Measurements from ENCODE around the gene DNASE1. TPM values are rescaled to one million over a fixed set of nuclear protein-coding genes. Genes with fewer than 3 reads are reported as not detected.

The DNASE1 gene
- total RNA-seq, 1 donor from 2014 or later: 23.1 TPM

- Mint-ChIP-seq H3K4me3 (ENCODE audit: unreplicated experiment) (no peak overlapping the region), H3K27me3 (ENCODE audit: unreplicated experiment) (no peaks in the 10 kb centered on the region), H3K36me3 (ENCODE audit: unreplicated experiment) (peaks cover 31% of the 10 kb centered on the region), H3K27ac (ENCODE audit: unreplicated experiment) (no peak overlapping the region), H3K9me3 (ENCODE audit: unreplicated experiment) (no peaks in the 10 kb centered on the region), H3K4me1 (ENCODE audit: unreplicated experiment) (no peaks in the 10 kb centered on the region)
- no peak for TF ChIP-seq CTCF (IDR thresholded peaks at IDR 0.05)
- DNase-seq (ENCODE audit: extremely low spot score, unreplicated experiment): no peak
These were observed 14.1 kb downstream of the DNASE1 start for GRCh38 chr16:3668626-3669025.

GRCh38 chr16:3669082-3669481 is 14.6 kb downstream of the DNASE1 start:
- Mint-ChIP-seq H3K4me3 (ENCODE audit: unreplicated experiment) (no peak overlapping the region), H3K4me1 (ENCODE audit: unreplicated experiment) (no peaks in the 10 kb centered on the region), H3K27ac (ENCODE audit: unreplicated experiment) (no peak overlapping the region), H3K36me3 (ENCODE audit: unreplicated experiment) (peaks cover 33% of the 10 kb centered on the region), H3K27me3 (ENCODE audit: unreplicated experiment) (no peaks in the 10 kb centered on the region), H3K9me3 (ENCODE audit: unreplicated experiment) (no peaks in the 10 kb centered on the region)
- TF ChIP-seq CTCF (IDR thresholded peaks at IDR 0.05): no peak
- DNase-seq (ENCODE audit: extremely low spot score, unreplicated experiment): no peak

- Mint-ChIP-seq H3K4me3 (ENCODE audit: unreplicated experiment) (no peak overlapping the region), H3K27ac (ENCODE audit: unreplicated experiment) (no peak overlapping the region), H3K36me3 (ENCODE audit: unreplicated experiment) (peaks cover 30% of the 10 kb centered on the region)
These were observed 16.2 kb downstream of the DNASE1 start for GRCh38 chr16:3670711-3671110.

GRCh38 chr16:3671424-3671823 is 16.9 kb downstream of the DNASE1 start:
- H3K9me3 Mint-ChIP-seq (ENCODE audit: unreplicated experiment): no peaks in the 10 kb centered on the region
- no peak overlapping the region for H3K4me3 Mint-ChIP-seq (ENCODE audit: unreplicated experiment)
- no peak for TF ChIP-seq CTCF (IDR thresholded peaks at IDR 0.05)
- H3K27me3 Mint-ChIP-seq (ENCODE audit: unreplicated experiment): no peaks in the 10 kb centered on the region
- no peak overlapping the region for H3K27ac Mint-ChIP-seq (ENCODE audit: unreplicated experiment)
- no peaks in the 10 kb centered on the region for H3K4me1 Mint-ChIP-seq (ENCODE audit: unreplicated experiment)
- no peak for DNase-seq (ENCODE audit: extremely low spot score, unreplicated experiment)
- H3K36me3 Mint-ChIP-seq (ENCODE audit: unreplicated experiment): peaks cover 27% of the 10 kb centered on the region

More at GRCh38 chr16:3670711-3671110, 16.2 kb downstream of the DNASE1 start:
- Mint-ChIP-seq H3K4me1 (ENCODE audit: unreplicated experiment) (no peaks in the 10 kb centered on the region), H3K27me3 (ENCODE audit: unreplicated experiment) (no peaks in the 10 kb centered on the region), H3K9me3 (ENCODE audit: unreplicated experiment) (no peaks in the 10 kb centered on the region)
- no peak for DNase-seq (ENCODE audit: extremely low spot score, unreplicated experiment)
- TF ChIP-seq CTCF (IDR thresholded peaks at IDR 0.05): no peak

- TF ChIP-seq CTCF (IDR thresholded peaks at IDR 0.05): no peak
- no peak for DNase-seq (ENCODE audit: extremely low spot score, unreplicated experiment)
- H3K9me3 Mint-ChIP-seq (ENCODE audit: unreplicated experiment): no peaks in the 10 kb centered on the region
- no peak overlapping the region for H3K27ac Mint-ChIP-seq (ENCODE audit: unreplicated experiment)
- H3K36me3 Mint-ChIP-seq (ENCODE audit: unreplicated experiment): peaks cover 27% of the 10 kb centered on the region
- no peaks in the 10 kb centered on the region for H3K27me3 Mint-ChIP-seq (ENCODE audit: unreplicated experiment)
- H3K4me3 Mint-ChIP-seq (ENCODE audit: unreplicated experiment): no peak overlapping the region
- no peaks in the 10 kb centered on the region for H3K4me1 Mint-ChIP-seq (ENCODE audit: unreplicated experiment)
These were observed 18.1 kb downstream of the DNASE1 start for GRCh38 chr16:3672571-3673041.

Data from osteocyte (in vitro differentiated cells).